A673 (cell line): ENCODE results near the gene PIP4K2A. TPM values are rescaled to one million over a fixed set of nuclear protein-coding genes. Genes with fewer than 3 reads are reported as not detected.

Source experiments
- BruUV-seq: library from RNA; stranded (reverse); fragments of 400-500 nt; replicated peaks from 2 replicates; lab custom pipeline; 2021; lab: Mats Ljungman, UMichigan
- CTCF ChIA-PET: fragments of 300-600 bp; sonication (Branson Sonifier 250); formaldehyde crosslinking; loops from one replicate; lab custom pipeline; 2022; ENCODE audit warnings: antibody characterized with exemption; lab: Charles Lee
- POLR2A ChIA-PET: fragments of 300-600 bp; sonication (Branson Sonifier 250); formaldehyde crosslinking; loops from one replicate; lab custom pipeline; 2022; ENCODE audit warnings: antibody characterized with exemption; ENCODE audit not compliant: low non-redundant PET; lab: Charles Lee
- DNase-seq: peaks from one replicate; pipeline ENCODE4 v3.0.0-alpha.2; 2015; ENCODE audit warnings: low spot score
- H3K27ac ChIP-seq: fragments of 200-600 bp; sonication (generic); 2 replicates; pipeline ENCODE4 v1.5.1; 2016; ENCODE audit warnings: mixed run types, low read depth, mild to moderate bottlenecking, mixed read lengths, antibody characterized with exemption, low read length; ENCODE audit not compliant: poor library complexity, severe bottlenecking
- H3K27me3 ChIP-seq: fragments of 200-600 bp; sonication (generic); replicated peaks from 2 replicates; pipeline ENCODE4 v1.6.1; 2017; ENCODE audit warnings: mixed run types, low read depth, mild to moderate bottlenecking, mixed read lengths, antibody characterized with exemption, low read length; ENCODE audit not compliant: insufficient read depth, poor library complexity
- H3K36me3 ChIP-seq: fragments of 200-600 bp; sonication (generic); 2 replicates; pipeline ENCODE4 v1.6.1; 2016; ENCODE audit warnings: mixed run types, mild to moderate bottlenecking, mixed read lengths, antibody characterized with exemption, low read length; ENCODE audit not compliant: insufficient read depth, poor library complexity, severe bottlenecking
- H3K4me1 ChIP-seq: fragments of 200-600 bp; sonication (generic); 2 replicates; pipeline ENCODE4 v1.6.1; 2017; ENCODE audit warnings: mixed run types, mild to moderate bottlenecking, mixed read lengths, antibody characterized with exemption, low read length; ENCODE audit not compliant: insufficient read depth, poor library complexity, severe bottlenecking
- H3K4me3 ChIP-seq: fragments of 200-600 bp; sonication (generic); 2 replicates; pipeline ENCODE4 v1.5.1; 2016; ENCODE audit warnings: low read depth, mixed run types, mild to moderate bottlenecking, mixed read lengths, low read length; ENCODE audit not compliant: poor library complexity, severe bottlenecking
- H3K9me3 ChIP-seq: fragments of 200-600 bp; sonication (generic); 2 replicates; pipeline ENCODE4 v1.6.1; 2016; ENCODE audit warnings: mixed run types, low read depth, mild to moderate bottlenecking, mixed read lengths, antibody characterized with exemption, low read length; ENCODE audit not compliant: poor library complexity, severe bottlenecking
- EZH2 ChIP-seq: fragments of 200-600 bp; sonication (generic); IDR thresholded peaks from 2 replicates; pipeline ENCODE4 v1.6.1; 2017; ENCODE audit warnings: borderline replicate concordance, low read depth, mild to moderate bottlenecking, mixed read lengths, antibody characterized with exemption, low read length; ENCODE audit not compliant: poor library complexity, severe bottlenecking
- intact Hi-C: fragments of 100-400 bp; cut with micrococcal nuclease; formaldehyde crosslinking; loops from one replicate; pipeline ENCODE4 v1.10.0; 2022; ENCODE audit not compliant: unreplicated experiment
- total RNA-seq: library from RNA; stranded (reverse); gene quantifications from 2 replicates; pipeline ENCODE4 v1.2.3, GENCODE V29; 2021
- TF ChIP-seq, protein P1 (sequence below): fragments of 300-800, 200-600 bp; sonication (generic); conservative IDR thresholded peaks from 2 replicates; pipeline ENCODE4 v1.5.1; 2017; ENCODE audit warnings: low read depth, mild to moderate bottlenecking, antibody characterized with exemption, low read length, moderate library complexity, mixed read lengths

The PIP4K2A gene
- total RNA-seq, 1 experiment from 2014 or later: 19.8 TPM

DNA sequence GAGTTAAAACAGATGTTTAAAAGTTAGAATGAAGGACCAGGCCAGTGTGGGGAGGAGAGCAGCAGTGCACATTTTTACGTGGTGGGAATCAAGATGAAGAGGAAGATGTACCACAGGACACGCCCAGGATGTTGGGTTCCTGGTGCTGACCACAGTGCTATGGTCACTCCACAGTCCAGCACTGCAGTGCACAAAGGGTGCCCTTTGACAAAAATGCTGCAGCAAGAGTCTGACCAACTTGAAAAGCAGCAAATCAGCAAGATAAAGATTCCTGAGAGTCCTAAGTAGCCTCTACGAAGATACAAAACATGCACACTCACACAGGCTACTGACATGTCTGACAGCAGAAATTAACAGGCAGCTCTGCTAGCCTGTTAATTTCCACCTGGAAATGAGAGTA, 107.1 kb downstream of the PIP4K2A start:
- Histone ChIP-seq H3K36me3 (no peaks in the 10 kb centered on the region), H3K27ac (no peak overlapping the region), H3K4me3 (no peak overlapping the region), H3K9me3 (no peaks in the 10 kb centered on the region), H3K27me3 (no peaks in the 10 kb centered on the region), H3K4me1 (peaks cover 40% of the 10 kb centered on the region)
- ChIA-PET POLR2A (no interaction called here), CTCF (no interaction called here)
- BruUV-seq: no TSS peak
- TF ChIP-seq EZH2: no peak
- TF ChIP-seq, protein P1, sequence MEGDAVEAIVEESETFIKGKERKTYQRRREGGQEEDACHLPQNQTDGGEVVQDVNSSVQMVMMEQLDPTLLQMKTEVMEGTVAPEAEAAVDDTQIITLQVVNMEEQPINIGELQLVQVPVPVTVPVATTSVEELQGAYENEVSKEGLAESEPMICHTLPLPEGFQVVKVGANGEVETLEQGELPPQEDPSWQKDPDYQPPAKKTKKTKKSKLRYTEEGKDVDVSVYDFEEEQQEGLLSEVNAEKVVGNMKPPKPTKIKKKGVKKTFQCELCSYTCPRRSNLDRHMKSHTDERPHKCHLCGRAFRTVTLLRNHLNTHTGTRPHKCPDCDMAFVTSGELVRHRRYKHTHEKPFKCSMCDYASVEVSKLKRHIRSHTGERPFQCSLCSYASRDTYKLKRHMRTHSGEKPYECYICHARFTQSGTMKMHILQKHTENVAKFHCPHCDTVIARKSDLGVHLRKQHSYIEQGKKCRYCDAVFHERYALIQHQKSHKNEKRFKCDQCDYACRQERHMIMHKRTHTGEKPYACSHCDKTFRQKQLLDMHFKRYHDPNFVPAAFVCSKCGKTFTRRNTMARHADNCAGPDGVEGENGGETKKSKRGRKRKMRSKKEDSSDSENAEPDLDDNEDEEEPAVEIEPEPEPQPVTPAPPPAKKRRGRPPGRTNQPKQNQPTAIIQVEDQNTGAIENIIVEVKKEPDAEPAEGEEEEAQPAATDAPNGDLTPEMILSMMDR: no peak
- intact Hi-C loops: no loop called here
- no peak for DNase-seq

DNA sequence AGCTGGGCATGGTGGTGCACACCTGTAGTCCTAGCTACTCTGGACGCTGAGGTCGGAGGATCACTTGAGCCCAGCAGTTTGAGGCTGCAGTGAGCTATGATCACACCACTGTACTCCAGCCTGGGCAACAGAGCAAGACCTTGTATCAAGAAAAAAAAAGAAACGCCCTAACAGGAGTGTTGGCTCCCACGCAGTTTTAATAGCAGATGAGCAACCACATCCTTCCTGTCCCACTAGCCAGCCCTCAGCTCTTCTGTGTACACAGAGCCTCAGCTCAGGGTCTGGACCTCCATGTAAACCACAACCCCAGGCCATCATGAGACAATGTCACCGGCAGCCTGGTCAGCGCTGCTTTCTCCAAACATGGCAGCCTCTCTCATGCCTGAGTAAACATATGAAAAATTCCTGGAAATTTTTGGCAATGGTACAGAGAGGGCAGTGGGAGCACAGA, 108.2 kb downstream of the PIP4K2A start:
- BruUV-seq: no TSS peak

DNA sequence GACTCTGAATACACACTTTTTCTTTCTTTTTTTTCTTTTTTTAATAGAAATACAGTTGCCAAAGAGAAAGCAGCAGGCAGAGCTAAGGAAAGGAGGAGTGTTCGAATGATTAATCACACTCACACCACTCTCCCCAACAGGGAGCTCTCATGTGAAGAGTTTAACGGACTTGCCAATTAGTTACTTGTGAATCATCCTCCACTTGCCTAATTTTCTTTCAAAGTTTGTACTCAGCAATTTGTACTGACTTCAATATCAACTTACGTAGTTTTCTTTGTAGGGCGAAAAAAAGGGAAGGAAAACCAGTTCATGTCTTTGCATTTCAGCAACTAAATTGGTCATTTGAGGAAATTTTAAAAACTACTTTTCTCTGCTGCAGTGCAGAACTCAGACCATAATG, 109.2 kb downstream of the PIP4K2A start:
- Histone ChIP-seq H3K27ac (no peak overlapping the region), H3K27me3 (no peaks in the 10 kb centered on the region), H3K4me1 (peaks cover 49% of the 10 kb centered on the region), H3K36me3 (no peaks in the 10 kb centered on the region), H3K9me3 (no peaks in the 10 kb centered on the region), H3K4me3 (no peak overlapping the region)
- ChIA-PET POLR2A (no interaction called here), CTCF (interaction anchor here (0.7 to 1.1 kb wide), 3 partner anchors 12 to 1268 kb away, joined by 3 to 8 read pairs (median 4); no protein-coding TSS in a partner anchor)
- no TSS peak for BruUV-seq
- TF ChIP-seq, protein P1: no peak
- TF ChIP-seq EZH2: no peak
- intact Hi-C loops: no loop called here
- peak; percentile 85 for DNase-seq

More for the DNA sequence above, 108.2 kb downstream of the PIP4K2A start:
- Histone ChIP-seq H3K36me3 (no peaks in the 10 kb centered on the region), H3K27me3 (no peaks in the 10 kb centered on the region), H3K27ac (no peak overlapping the region), H3K4me3 (no peak overlapping the region), H3K4me1 (peaks cover 39% of the 10 kb centered on the region), H3K9me3 (no peaks in the 10 kb centered on the region)
- POLR2A ChIA-PET: no interaction called here
- CTCF ChIA-PET: interaction anchor here (0.6 kb wide), 1 partner anchor 338 kb away, joined by 3 read pairs; no protein-coding TSS in a partner anchor
- intact Hi-C loops: no loop called here
- DNase-seq: peak; percentile 56
- TF ChIP-seq, protein P1: no peak
